Bronchial epithelial cell (primary cell): Measurements from ENCODE around the gene KCNMB2. TPM values are rescaled to one million over a fixed set of nuclear protein-coding genes. Genes with fewer than 3 reads are reported as not detected.

Source experiments
- DNase-seq: peaks from one replicate; pipeline ENCODE4 v3.0.0-alpha.2; 2010; ENCODE audit warnings: low read depth
- FAIRE-seq: peaks from 2 replicates; lab custom pipeline; 2011; peaks lifted over from hg19 to GRCh38; lab: Jason Lieb, UNC
- H3K27me3 ChIP-seq: 2 replicates; pipeline ENCODE4 v1.5.1; 2011; ENCODE audit warnings: low read length; ENCODE audit not compliant: control insufficient read depth, insufficient read depth
- H3K36me3 ChIP-seq: 2 replicates; pipeline ENCODE4 v1.5.1; 2011; ENCODE audit warnings: low read length; ENCODE audit not compliant: control insufficient read depth, insufficient read depth
- H3K4me3 ChIP-seq: 2 replicates; pipeline ENCODE4 v1.5.1; 2011; ENCODE audit warnings: mild to moderate bottlenecking, low read depth, low read length, control low read depth
- total RNA-seq: library from RNA; depleted of rRNA; stranded (reverse); fragments of >200 nt; gene quantifications from 2 replicates; pipeline ENCODE4 v1.2.1, GENCODE V29; 2014
- TF ChIP-seq, protein P1 (sequence below): IDR thresholded peaks from 2 replicates; pipeline ENCODE4 v1.5.1; 2011; ENCODE audit warnings: mild to moderate bottlenecking, moderate library complexity, low read length, control low read depth, inconsistent platforms; ENCODE audit not compliant: insufficient read depth, severe bottlenecking

KCNMB2 gene
- total RNA-seq, 1 donor from 2014 or later: not detected

- DNase-seq (no peak), FAIRE-seq (no peak)
- no peaks in the 10 kb centered on the region for H3K36me3 ChIP-seq
- no peak overlapping the region for H3K4me3 ChIP-seq
- H3K27me3 ChIP-seq: no peaks in the 10 kb centered on the region
- TF ChIP-seq, protein P1, sequence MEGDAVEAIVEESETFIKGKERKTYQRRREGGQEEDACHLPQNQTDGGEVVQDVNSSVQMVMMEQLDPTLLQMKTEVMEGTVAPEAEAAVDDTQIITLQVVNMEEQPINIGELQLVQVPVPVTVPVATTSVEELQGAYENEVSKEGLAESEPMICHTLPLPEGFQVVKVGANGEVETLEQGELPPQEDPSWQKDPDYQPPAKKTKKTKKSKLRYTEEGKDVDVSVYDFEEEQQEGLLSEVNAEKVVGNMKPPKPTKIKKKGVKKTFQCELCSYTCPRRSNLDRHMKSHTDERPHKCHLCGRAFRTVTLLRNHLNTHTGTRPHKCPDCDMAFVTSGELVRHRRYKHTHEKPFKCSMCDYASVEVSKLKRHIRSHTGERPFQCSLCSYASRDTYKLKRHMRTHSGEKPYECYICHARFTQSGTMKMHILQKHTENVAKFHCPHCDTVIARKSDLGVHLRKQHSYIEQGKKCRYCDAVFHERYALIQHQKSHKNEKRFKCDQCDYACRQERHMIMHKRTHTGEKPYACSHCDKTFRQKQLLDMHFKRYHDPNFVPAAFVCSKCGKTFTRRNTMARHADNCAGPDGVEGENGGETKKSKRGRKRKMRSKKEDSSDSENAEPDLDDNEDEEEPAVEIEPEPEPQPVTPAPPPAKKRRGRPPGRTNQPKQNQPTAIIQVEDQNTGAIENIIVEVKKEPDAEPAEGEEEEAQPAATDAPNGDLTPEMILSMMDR: no peak
Measured at GRCh38 chr3:178754852-178755510, 218.7 kb downstream of the KCNMB2 start.

GRCh38 chr3:178761024-178761423, 224.8 kb downstream of the KCNMB2 start:
- no peak for DNase-seq
- Histone ChIP-seq H3K27me3 (no peaks in the 10 kb centered on the region), H3K36me3 (no peaks in the 10 kb centered on the region), H3K4me3 (no peak overlapping the region)
- TF ChIP-seq, protein P1: no peak
- no peak for FAIRE-seq

DNA sequence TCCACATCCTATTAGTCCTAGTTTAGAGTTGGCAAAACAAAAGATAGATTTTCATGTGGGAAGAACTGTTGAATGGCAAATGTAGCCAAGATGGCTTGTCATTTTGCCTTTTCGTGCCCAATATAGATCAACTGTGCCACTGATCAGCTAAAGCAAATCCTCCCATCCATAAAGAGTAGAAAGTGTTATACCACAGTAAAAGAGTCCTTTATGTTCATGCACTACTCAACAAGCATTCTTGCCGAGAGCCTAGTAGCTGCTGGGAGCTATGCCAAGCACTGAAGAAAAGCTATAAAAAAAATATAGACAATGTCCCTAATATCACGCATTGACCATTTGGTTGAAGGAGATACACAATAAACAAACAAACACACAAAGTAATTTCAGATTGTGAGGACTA, 225.2 kb downstream of the KCNMB2 start:
- TF ChIP-seq, protein P1: no peak
- Histone ChIP-seq H3K4me3 (no peak overlapping the region), H3K36me3 (no peaks in the 10 kb centered on the region), H3K27me3 (no peaks in the 10 kb centered on the region)
- DNase-seq (no peak), FAIRE-seq (no peak)

DNA sequence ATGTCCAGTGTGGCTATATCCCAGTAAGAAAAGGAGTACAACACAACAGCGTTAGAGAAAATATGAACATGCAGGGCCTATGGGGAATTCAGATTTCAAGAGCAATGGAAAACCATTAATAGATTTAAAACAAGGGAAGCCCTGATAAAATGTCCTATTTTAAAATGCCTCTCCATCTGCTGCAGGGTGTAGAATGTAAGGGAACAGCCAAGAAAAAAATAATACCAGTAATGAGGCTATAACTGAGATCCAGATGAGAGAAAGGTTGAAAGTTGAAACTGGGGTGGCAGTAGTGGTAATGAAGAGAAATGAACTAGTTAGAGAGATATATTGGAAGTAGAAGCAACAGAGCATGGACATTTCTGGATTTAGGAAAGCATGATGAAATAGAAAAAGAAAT, 226.1 kb downstream of the KCNMB2 start:
- FAIRE-seq: no peak
- no peak for DNase-seq
- no peaks in the 10 kb centered on the region for H3K27me3 ChIP-seq
- no peak overlapping the region for H3K4me3 ChIP-seq
- H3K36me3 ChIP-seq: no peaks in the 10 kb centered on the region
- TF ChIP-seq, protein P1: no peak

- H3K4me3 ChIP-seq: no peak overlapping the region
- TF ChIP-seq, protein P1: no peak
- no peaks in the 10 kb centered on the region for H3K27me3 ChIP-seq
- DNase-seq (no peak), FAIRE-seq (no peak)
- H3K36me3 ChIP-seq: no peaks in the 10 kb centered on the region
Measured at GRCh38 chr3:178765472-178765871, 229.2 kb downstream of the KCNMB2 start.

DNA sequence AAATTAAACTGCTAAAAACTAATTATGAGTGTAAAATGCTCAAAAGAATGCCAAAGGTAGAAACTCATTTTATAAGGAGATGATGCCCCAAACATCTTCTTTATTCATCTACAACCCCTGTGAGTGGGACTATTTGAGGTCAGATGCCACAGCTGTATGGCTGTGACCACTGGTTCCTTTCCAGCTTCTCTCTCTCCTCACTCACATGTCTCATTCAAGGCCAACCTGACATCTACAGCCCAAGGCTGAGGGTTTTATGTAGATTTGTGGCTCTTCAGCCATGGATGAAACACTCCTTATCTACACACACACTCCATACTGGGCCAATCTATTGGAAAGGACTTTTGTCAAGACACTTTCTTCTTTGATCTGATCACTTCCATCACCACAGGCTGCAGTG, 231.3 kb downstream of the KCNMB2 start:
- Histone ChIP-seq H3K27me3 (no peaks in the 10 kb centered on the region), H3K4me3 (no peak overlapping the region), H3K36me3 (no peaks in the 10 kb centered on the region)
- TF ChIP-seq, protein P1: no peak
- FAIRE-seq (no peak), DNase-seq (no peak)
